GM12878 (cell line): ENCODE measurements around the gene GCNT2. TPM values are rescaled to one million over a fixed set of nuclear protein-coding genes. Genes with fewer than 3 reads are reported as not detected.

Experiments
- BACH1 ChIP-seq: fragments of 450-650 bp; IDR thresholded peaks from 2 replicates; pipeline ENCODE4 v1.6.1; 2017; ENCODE audit warnings: mild to moderate bottlenecking, borderline replicate concordance
- BCL3 ChIP-seq: IDR thresholded peaks from 2 replicates; pipeline ENCODE4 v1.6.1; 2011; ENCODE audit warnings: borderline replicate concordance, low read depth, mild to moderate bottlenecking, moderate library complexity, low read length; ENCODE audit not compliant: insufficient read depth, poor library complexity, severe bottlenecking
- CHD1 ChIP-seq: IDR thresholded peaks from 2 replicates; pipeline ENCODE4 v1.6.1; 2012; ENCODE audit warnings: low read depth, low read length, improper control_type of control experiment
- EP300 ChIP-seq, 2 experiments: fragments of 150-350 bp in 1 of 2; IDR thresholded peaks; 2 replicates each; pipeline ENCODE4 v1.6.1; 2011 to 2012; ENCODE audit warnings: low read depth in 2 of 2, low read length in 2 of 2, borderline replicate concordance in 1 of 2, improper control_type of control experiment in 1 of 2, inconsistent platforms in 1 of 2; ENCODE audit not compliant: control insufficient read depth in 1 of 2
- FOXK2 ChIP-seq: fragments of 450-650 bp; IDR thresholded peaks from 2 replicates; pipeline ENCODE4 v1.6.1; 2017; ENCODE audit warnings: mild to moderate bottlenecking, moderate library complexity
- HCFC1 ChIP-seq: fragments of 150-350 bp; IDR thresholded peaks from 2 replicates; pipeline ENCODE4 v1.6.1; 2014; ENCODE audit warnings: low read length
- HDGF ChIP-seq: fragments of 450-650 bp; IDR thresholded peaks from 2 replicates; pipeline ENCODE4 v1.6.1; 2016; ENCODE audit warnings: antibody characterized with exemption
- MEF2B ChIP-seq: fragments of 450-650 bp; IDR thresholded peaks from 2 replicates; pipeline ENCODE4 v1.6.1; 2018; ENCODE audit warnings: mild to moderate bottlenecking, moderate library complexity; ENCODE audit not compliant: partially characterized antibody, poor library complexity, severe bottlenecking
- MTA2 ChIP-seq: fragments of 450-650 bp; IDR thresholded peaks from 2 replicates; pipeline ENCODE4 v1.6.1; 2016; ENCODE audit warnings: low read depth, mild to moderate bottlenecking, moderate library complexity
- NR2C1 ChIP-seq: fragments of 450-650 bp; IDR thresholded peaks from 2 replicates; pipeline ENCODE4 v1.6.1; 2017; ENCODE audit warnings: antibody characterized with exemption, mild to moderate bottlenecking, moderate library complexity
- PAX5 ChIP-seq: IDR thresholded peaks from 2 replicates; pipeline ENCODE4 v1.6.1; 2011; ENCODE audit warnings: low read depth, low read length, borderline replicate concordance
- POLR2A ChIP-seq: IDR thresholded peaks from 2 replicates; pipeline ENCODE4 v1.6.1; 2011; ENCODE audit warnings: low read depth, mild to moderate bottlenecking, low read length
- SMC3 ChIP-seq: IDR thresholded peaks from 2 replicates; pipeline ENCODE4 v1.6.1; 2011; ENCODE audit warnings: low read length, improper control_type of control experiment, borderline replicate concordance
- TARDBP ChIP-seq: IDR thresholded peaks from 2 replicates; pipeline ENCODE4 v1.6.1; 2016; ENCODE audit warnings: borderline replicate concordance
- WRNIP1 ChIP-seq: IDR thresholded peaks from 2 replicates; pipeline ENCODE4 v1.6.1; 2011; ENCODE audit warnings: low read depth, low read length, improper control_type of control experiment, borderline replicate concordance
- ZBTB4 ChIP-seq: fragments of 450-650 bp; formaldehyde crosslinking; IDR thresholded peaks from 2 replicates; pipeline ENCODE4 v1.4.0; 2022; ENCODE audit warnings: mild to moderate bottlenecking, moderate library complexity
- polyA plus RNA-seq, 11 experiments: library from polyadenylated mRNA; depleted of rRNA in 4 of 11; unstranded in 6 of 11; stranded (reverse) in 5 of 11; fragments of >200 nt; fragmentation: Nextera tagmentation in 4 of 11; fragmentation: Illumina TruSeq in 1 of 11; extraction: Ambion mirVana in 4 of 11; extraction: Trizol in 1 of 11; gene quantifications; 1 replicate in 1 of 11; 2 replicates in 10 of 11; pipeline versions ENCODE4 v1.2.1 to v1.2.3, GENCODE V29; 2011 to 2016; ENCODE audit warnings: inconsistent platforms in 2 of 11, missing spikeins in 2 of 11, low read depth in 1 of 11
- total RNA-seq, 4 experiments: library from RNA; depleted of rRNA in 3 of 4; stranded (reverse); fragments of >200 nt in 3 of 4; fragmentation: Illumina TruSeq in 1 of 4; extraction: Trizol in 1 of 4; gene quantifications; 2 replicates each; pipeline versions ENCODE4 v1.2.1 to v1.2.3, GENCODE V29; 2013 to 2021
- TF ChIP-seq, protein P1 (sequence below): IDR thresholded peaks from 2 replicates; pipeline ENCODE4 v1.6.1; 2012; ENCODE audit warnings: mild to moderate bottlenecking, low read depth, low read length
- TF ChIP-seq, protein P2 (sequence below): fragments of 150-350 bp; IDR thresholded peaks from 2 replicates; pipeline ENCODE4 v1.6.1; 2016; ENCODE audit warnings: low read depth, low read length

Gene GCNT2
- total and polyA plus RNA-seq, 10 of the 15 experiments (the other 5 are each of a cell fraction or from before 2014, with no cell fraction given), result 5.0 to 21.6 (median 11.9) TPM

DNA sequence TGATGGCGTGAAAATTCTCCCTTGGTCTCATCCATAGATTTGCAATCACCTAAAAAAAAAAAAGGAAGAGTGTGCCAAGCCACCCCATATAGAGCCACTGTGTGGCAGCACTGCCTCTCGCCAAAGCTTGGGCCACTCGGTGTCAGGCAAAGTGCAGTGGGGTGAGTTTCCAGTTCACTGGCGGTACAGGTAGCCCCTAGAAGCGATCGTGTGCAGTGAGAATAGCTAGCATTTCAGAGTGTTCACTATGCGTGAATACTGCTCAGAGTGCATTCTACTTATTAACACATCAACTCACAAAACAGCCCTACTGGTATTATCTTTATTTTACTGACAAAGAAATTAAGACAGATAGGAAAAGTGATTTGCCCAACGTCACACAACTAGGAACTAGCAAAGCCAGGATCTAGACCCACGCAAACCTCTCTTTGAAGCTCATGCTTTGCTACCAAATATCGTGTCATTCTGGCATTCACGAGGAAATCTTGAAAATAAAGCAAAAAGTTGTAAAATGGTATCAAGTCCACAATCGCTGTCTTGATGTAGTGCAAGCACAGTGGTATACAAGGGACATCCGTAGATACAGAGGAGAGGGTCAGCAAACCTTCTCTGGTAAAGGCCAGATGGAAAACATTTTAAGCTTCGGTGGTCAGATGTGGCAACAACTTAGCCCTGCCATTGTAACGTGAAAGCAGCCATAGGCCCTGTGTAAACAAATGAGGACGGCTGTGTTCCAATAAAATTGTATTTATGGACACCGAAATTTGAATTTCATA lies 10.4 kb upstream of the GCNT2 start (continued):
- no peak for TF ChIP-seq ZBTB4 (CRISPR knock-in tag)
- TF ChIP-seq PAX5, result peak; percentile 44; the same call in 1 of the 2 replicates
- TF ChIP-seq NR2C1, result no peak
- TF ChIP-seq BACH1, result no peak
- no peak for TF ChIP-seq EP300 (IDR thresholded peaks at IDR 0.05; ENCODE audit: borderline replicate concordance in 1 of 2, control insufficient read depth in 1 of 2, low read depth in 2 of 2, low read length in 2 of 2)
- peak; percentile 97 for TF ChIP-seq SMC3
- no peak for TF ChIP-seq MTA2
- TF ChIP-seq MEF2B, result no peak
- TF ChIP-seq WRNIP1, result peak; percentile 85; the same call in 1 of the 2 replicates
- TF ChIP-seq HCFC1, result no peak
- TF ChIP-seq, protein P1, sequence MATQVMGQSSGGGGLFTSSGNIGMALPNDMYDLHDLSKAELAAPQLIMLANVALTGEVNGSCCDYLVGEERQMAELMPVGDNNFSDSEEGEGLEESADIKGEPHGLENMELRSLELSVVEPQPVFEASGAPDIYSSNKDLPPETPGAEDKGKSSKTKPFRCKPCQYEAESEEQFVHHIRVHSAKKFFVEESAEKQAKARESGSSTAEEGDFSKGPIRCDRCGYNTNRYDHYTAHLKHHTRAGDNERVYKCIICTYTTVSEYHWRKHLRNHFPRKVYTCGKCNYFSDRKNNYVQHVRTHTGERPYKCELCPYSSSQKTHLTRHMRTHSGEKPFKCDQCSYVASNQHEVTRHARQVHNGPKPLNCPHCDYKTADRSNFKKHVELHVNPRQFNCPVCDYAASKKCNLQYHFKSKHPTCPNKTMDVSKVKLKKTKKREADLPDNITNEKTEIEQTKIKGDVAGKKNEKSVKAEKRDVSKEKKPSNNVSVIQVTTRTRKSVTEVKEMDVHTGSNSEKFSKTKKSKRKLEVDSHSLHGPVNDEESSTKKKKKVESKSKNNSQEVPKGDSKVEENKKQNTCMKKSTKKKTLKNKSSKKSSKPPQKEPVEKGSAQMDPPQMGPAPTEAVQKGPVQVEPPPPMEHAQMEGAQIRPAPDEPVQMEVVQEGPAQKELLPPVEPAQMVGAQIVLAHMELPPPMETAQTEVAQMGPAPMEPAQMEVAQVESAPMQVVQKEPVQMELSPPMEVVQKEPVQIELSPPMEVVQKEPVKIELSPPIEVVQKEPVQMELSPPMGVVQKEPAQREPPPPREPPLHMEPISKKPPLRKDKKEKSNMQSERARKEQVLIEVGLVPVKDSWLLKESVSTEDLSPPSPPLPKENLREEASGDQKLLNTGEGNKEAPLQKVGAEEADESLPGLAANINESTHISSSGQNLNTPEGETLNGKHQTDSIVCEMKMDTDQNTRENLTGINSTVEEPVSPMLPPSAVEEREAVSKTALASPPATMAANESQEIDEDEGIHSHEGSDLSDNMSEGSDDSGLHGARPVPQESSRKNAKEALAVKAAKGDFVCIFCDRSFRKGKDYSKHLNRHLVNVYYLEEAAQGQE, result no peak
- TF ChIP-seq FOXK2, result no peak
- no peak for TF ChIP-seq CHD1
- no peak for TF ChIP-seq BCL3
- TF ChIP-seq TARDBP, result no peak
- no peak for TF ChIP-seq POLR2A
- TF ChIP-seq, protein P2, sequence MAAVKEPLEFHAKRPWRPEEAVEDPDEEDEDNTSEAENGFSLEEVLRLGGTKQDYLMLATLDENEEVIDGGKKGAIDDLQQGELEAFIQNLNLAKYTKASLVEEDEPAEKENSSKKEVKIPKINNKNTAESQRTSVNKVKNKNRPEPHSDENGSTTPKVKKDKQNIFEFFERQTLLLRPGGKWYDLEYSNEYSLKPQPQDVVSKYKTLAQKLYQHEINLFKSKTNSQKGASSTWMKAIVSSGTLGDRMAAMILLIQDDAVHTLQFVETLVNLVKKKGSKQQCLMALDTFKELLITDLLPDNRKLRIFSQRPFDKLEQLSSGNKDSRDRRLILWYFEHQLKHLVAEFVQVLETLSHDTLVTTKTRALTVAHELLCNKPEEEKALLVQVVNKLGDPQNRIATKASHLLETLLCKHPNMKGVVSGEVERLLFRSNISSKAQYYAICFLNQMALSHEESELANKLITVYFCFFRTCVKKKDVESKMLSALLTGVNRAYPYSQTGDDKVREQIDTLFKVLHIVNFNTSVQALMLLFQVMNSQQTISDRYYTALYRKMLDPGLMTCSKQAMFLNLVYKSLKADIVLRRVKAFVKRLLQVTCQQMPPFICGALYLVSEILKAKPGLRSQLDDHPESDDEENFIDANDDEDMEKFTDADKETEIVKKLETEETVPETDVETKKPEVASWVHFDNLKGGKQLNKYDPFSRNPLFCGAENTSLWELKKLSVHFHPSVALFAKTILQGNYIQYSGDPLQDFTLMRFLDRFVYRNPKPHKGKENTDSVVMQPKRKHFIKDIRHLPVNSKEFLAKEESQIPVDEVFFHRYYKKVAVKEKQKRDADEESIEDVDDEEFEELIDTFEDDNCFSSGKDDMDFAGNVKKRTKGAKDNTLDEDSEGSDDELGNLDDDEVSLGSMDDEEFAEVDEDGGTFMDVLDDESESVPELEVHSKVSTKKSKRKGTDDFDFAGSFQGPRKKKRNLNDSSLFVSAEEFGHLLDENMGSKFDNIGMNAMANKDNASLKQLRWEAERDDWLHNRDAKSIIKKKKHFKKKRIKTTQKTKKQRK, result no peak
- TF ChIP-seq HDGF, result no peak
